Measurements from ENCODE around the gene EZR.

DNA sequence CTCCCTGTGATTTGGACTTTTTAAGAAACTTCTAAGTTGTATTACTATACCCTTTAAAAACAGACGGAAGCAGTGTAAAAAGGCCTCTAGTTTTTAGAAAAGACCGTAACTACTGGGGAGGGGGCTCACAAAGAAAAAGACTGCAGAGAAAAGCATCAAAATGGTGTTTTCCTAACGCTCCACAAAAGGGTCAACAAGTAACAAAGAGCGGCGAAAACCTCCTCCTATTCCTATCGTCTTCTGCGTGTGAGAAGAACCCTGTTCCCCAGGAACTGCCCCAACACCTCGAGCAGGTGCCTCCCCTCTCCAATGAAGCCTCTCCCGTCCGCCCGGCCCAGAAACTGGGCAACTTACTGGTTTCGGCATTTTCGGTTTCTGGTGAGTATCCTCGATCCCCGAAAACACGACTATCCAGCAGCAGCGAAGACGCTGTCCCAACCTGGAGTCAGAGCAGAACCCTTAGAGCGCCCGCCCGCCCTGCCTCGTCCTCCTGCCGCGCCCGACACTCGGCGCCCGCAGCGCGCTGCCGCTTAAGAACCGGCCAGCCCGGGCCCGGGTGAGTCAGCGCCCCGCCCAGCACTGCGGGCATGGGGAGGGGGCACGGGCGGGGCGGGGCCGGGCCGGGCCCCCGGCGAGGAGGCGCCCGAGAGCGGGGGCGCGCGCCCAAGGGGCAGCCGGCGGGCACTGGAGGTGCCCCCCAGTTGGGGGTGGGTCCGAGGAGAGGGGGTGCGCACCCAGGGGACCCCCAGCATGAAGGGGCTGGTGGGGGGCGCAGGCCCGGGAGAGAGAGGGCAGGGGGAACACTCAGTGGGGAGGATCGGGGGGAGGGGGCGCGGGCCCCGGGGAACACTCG is 1.2 kb downstream of the EZR start:
- TF ChIP-seq POLR2A (IDR thresholded peaks at IDR 0.05; ENCODE audit: low read length) (peak; percentile 83), GATA1 (IDR thresholded peaks at IDR 0.05; ENCODE audit: low read depth, low read length) (no peak)
